Measurements from ENCODE around the gene CX3CL1. TPM values are rescaled to one million over a fixed set of nuclear protein-coding genes. Genes with fewer than 3 reads are reported as not detected.

The CX3CL1 gene
- total and polyA plus RNA-seq, 10 of the 15 experiments (the other 5 are each of a cell fraction or from before 2014, with no cell fraction given) = 0.03 to 1.2 (median 0.46) TPM

DNA sequence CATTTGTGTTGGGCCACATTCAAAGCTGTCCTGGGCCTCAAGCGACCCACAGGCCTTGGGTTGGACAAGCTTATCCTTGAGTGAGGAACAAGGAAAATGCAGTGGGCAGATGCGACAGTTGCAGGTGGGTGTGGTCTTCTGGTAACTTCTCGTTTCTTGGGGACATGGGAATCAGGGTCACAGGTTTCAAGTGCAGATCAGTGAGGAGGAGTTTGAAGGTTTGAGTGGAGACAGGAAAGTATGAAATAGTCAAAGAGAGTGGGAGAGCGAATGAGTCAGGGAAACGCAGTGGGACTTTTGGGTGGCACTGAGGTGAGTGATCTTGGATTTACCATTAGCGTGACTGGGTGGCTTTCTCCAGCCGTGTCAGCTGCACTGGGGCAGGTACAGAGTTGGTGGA is 29.1 kb upstream of the CX3CL1 start (continued):
- TF ChIP-seq NR2F1 (conservative IDR thresholded peaks at IDR 0.05) (no peak), BACH1 (IDR thresholded peaks at IDR 0.05; ENCODE audit: borderline replicate concordance) (no peak), BRCA1 (IDR thresholded peaks at IDR 0.05; ENCODE audit: low read depth, low read length) (no peak), HDGF (IDR thresholded peaks at IDR 0.05) (no peak), POLR2AphosphoS5 (IDR thresholded peaks at IDR 0.05; ENCODE audit: low read length) (no peak), KAT2A (conservative IDR thresholded peaks at IDR 0.05; ENCODE audit: control insufficient read depth, low read depth, low read length) (no peak), SMAD1 (IDR thresholded peaks at IDR 0.05; ENCODE audit: low read depth, partially characterized antibody) (no peak), SRF (IDR thresholded peaks at IDR 0.05; ENCODE audit: low read depth in 2 of 2, low read length in 2 of 2) (no peak), STAT1 (conservative IDR thresholded peaks at IDR 0.05) (no peak), SPI1 (IDR thresholded peaks at IDR 0.05; ENCODE audit: borderline replicate concordance, insufficient read depth, low read depth, low read length) (peak; percentile 55), ZNF217 (IDR thresholded peaks at IDR 0.05) (no peak), WRNIP1 (IDR thresholded peaks at IDR 0.05; ENCODE audit: borderline replicate concordance, low read depth, low read length) (no peak), NRF1 (conservative IDR thresholded peaks at IDR 0.05; ENCODE audit: low read depth, low read length) (no peak), BCL11A (IDR thresholded peaks at IDR 0.05; ENCODE audit: low read depth, low read length) (no peak), BHLHE40 (IDR thresholded peaks at IDR 0.05; ENCODE audit: borderline replicate concordance in 1 of 2, low read depth in 2 of 2, low read length in 1 of 2) (no peak), NFIC (IDR thresholded peaks at IDR 0.05; ENCODE audit: low read depth, low read length) (peak; percentile 17; the same call in 1 of the 2 replicates), SIN3A (IDR thresholded peaks at IDR 0.05; ENCODE audit: low read depth, low read length) (no peak), NFYB (IDR thresholded peaks at IDR 0.05; ENCODE audit: insufficient read depth, low read depth, low read length) (no peak), MYC (IDR thresholded peaks at IDR 0.05; ENCODE audit: insufficient read depth, insufficient read length, insufficient replicate concordance, low read length, severe bottlenecking) (no peak), RUNX3 (IDR thresholded peaks at IDR 0.05; ENCODE audit: low read length) (0 out of 2 replicates have a peak, but pooled peaks have one; percentile 18), CHD1 (IDR thresholded peaks at IDR 0.05; ENCODE audit: low read depth, low read length) (no peak), IKZF1 (conservative IDR thresholded peaks at IDR 0.05) (0 out of 2 replicates have a peak, but pooled peaks have one; percentile 18), RBBP5 (conservative IDR thresholded peaks at IDR 0.05) (no peak), RB1 (IDR thresholded peaks at IDR 0.05; ENCODE audit: borderline replicate concordance) (no peak)
- TF ChIP-seq, protein P1, sequence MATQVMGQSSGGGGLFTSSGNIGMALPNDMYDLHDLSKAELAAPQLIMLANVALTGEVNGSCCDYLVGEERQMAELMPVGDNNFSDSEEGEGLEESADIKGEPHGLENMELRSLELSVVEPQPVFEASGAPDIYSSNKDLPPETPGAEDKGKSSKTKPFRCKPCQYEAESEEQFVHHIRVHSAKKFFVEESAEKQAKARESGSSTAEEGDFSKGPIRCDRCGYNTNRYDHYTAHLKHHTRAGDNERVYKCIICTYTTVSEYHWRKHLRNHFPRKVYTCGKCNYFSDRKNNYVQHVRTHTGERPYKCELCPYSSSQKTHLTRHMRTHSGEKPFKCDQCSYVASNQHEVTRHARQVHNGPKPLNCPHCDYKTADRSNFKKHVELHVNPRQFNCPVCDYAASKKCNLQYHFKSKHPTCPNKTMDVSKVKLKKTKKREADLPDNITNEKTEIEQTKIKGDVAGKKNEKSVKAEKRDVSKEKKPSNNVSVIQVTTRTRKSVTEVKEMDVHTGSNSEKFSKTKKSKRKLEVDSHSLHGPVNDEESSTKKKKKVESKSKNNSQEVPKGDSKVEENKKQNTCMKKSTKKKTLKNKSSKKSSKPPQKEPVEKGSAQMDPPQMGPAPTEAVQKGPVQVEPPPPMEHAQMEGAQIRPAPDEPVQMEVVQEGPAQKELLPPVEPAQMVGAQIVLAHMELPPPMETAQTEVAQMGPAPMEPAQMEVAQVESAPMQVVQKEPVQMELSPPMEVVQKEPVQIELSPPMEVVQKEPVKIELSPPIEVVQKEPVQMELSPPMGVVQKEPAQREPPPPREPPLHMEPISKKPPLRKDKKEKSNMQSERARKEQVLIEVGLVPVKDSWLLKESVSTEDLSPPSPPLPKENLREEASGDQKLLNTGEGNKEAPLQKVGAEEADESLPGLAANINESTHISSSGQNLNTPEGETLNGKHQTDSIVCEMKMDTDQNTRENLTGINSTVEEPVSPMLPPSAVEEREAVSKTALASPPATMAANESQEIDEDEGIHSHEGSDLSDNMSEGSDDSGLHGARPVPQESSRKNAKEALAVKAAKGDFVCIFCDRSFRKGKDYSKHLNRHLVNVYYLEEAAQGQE (IDR thresholded peaks at IDR 0.05; ENCODE audit: low read depth, low read length) = no peak
- TF ChIP-seq, protein P2, sequence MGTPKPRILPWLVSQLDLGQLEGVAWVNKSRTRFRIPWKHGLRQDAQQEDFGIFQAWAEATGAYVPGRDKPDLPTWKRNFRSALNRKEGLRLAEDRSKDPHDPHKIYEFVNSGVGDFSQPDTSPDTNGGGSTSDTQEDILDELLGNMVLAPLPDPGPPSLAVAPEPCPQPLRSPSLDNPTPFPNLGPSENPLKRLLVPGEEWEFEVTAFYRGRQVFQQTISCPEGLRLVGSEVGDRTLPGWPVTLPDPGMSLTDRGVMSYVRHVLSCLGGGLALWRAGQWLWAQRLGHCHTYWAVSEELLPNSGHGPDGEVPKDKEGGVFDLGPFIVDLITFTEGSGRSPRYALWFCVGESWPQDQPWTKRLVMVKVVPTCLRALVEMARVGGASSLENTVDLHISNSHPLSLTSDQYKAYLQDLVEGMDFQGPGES (IDR thresholded peaks at IDR 0.05) = no peak
- TF ChIP-seq, protein P3, sequence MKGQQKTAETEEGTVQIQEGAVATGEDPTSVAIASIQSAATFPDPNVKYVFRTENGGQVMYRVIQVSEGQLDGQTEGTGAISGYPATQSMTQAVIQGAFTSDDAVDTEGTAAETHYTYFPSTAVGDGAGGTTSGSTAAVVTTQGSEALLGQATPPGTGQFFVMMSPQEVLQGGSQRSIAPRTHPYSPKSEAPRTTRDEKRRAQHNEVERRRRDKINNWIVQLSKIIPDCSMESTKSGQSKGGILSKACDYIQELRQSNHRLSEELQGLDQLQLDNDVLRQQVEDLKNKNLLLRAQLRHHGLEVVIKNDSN (IDR thresholded peaks at IDR 0.05; ENCODE audit: borderline replicate concordance, extremely low read length, insufficient read depth, low read depth, low read length) = no peak
